Activated CD8-positive, alpha-beta memory T cell treated with anti-CD3 and anti-CD28 coated beads, Interleukin-2, amount 50 U/mL, for 4 hours (primary cell): Measurements from ENCODE around the gene TNKS1BP1.

ENCODE experiments used
- DNase-seq: peaks from one replicate; pipeline ENCODE4 v3.0.0-alpha.2; 2020

The TNKS1BP1 gene

DNA sequence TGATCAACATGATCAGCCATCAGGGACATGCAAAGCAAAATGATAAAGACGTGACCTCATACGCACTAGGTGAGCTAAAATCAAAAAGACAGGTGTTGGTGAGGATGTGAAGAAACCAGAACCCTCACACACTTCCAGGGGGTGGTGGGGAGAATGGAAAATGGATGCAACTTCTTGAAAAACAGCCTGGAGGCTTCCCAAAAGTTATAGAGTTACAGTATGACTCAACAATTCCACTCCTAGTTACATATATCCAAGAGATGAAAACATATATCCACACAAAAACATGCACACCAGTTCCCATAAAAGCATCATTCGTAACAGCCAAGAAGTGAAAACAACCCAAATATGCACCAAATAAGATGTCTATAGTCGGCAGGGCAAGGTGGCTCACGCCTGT lies 45.6 kb downstream of the TNKS1BP1 start:
- no peak for DNase-seq

DNA sequence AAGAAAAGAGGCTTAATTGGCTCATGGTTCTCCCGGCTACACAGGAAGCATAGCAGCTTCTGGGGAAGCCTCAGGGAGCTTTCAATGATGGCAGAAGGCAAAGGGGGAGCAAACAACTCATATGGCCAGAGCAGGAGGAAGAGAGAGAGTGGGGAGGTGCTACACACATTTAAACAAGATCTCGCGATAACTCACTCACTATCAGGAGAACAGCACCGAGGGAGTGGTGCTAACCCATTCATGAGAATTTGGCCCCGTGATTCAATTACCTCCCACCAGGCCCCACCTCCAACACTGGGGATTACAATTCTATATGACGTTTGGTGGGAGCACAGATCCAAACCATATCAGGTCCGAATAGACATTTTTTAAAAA lies 46.0 kb downstream of the TNKS1BP1 start:
- no peak for DNase-seq

DNA sequence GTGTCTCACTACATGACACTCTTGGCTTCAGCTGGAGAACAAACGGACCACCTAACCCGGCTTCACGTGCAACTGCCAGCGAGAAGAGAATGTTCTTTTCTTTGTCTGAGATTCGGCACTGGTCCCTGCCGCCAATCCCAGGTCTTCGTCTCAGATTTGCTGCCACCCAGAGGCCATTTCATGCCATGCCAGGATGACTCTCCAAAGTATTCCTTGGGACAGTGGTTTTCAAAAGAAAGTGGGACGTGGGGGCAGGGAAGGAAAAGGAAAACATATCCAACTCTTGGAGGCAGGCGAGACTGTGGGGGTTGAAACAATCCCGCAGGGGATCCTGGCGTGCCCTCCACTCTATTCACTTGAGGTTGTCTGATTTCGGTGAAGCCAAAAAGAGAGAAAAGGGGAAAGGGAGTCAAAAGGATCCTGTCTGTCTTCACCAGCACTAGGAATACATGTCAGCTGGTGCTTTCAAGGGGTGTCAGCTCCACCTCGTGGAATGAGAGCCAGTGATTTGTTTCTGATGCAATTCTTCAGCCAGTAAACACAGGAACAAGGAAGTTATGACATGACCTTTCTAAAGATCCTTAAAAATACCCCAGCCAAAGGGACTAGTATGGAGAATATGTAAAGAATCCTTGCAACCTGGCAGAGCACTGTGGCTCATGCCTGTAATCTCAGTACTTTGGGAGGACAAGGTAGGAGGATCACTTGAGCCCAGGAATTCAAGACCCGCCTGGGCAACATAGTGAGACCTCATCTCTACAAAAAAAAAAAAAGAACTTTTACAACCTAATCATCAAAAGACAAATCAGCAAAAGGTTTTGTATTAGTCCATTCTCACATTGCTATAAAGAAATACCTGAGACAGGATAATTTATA lies 46.7 kb downstream of the TNKS1BP1 start:
- peak; percentile 24 for DNase-seq

DNA sequence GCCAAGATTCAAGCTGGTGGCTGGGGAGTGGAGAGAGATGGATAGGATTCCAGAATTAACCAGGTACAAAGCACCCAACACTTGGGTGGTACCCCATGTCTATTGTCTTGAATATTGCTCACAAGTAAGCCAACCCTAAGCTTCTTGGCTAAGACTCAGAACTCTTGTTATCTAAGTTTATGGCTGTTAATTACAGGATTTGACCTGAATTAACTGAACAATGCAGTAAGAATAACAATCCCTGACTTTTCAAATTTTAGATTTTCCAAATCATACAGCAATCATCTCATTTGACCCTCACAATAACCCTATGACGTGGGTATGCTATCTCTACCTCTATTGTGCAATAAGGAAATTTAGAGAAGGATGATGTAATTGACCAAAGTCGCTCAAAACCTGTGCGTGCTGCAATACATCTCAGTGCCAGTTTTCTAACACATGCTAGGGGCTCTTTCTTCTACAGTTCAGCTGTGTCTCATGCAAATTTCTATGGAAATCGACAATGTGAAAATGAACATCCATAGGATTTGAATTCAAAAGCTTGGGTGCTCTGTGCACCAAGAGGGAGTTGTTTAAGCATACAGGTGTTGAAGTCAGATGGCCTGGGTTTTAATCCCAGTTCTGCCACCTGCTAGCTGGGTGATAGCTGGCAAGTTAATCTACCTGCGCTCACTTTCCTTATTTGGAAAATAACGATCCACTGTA lies 47.6 kb downstream of the TNKS1BP1 start:
- no peak for DNase-seq

DNA sequence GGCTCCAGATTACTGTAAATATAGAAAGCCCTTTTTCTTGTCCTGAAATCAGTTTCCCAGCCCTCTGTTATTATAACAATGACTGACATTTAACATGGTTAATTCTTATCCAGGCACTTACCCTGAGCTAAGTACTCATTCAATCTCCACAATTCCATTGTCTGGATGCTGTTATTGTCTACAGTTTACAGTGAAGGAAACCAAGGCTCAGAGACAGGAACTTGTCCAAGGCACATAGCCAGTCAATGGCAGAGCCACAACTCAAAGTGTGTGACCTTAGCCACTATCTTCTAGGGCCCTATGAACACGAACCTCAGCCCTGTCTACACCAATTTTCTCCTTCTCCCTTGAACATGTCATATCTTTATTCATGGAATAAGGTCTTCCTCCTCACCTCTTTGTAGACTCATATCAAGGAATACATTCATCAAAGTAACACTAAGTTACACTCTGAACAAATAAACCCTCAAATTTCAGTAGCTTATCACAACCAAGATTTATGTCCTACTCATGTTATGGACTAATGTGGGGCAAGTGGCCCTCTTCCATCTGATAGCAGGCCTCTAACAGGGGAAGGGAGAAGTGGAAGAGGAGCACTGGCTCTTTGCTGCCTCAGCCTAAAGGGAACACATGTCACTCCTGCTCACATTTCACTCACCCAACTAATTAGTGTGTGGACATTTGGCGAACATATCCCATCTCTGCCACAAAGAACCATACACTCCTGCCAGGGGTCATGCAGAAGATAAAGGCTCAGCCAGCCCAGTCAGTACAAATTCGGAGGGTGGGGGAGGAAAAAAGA lies 48.4 kb downstream of the TNKS1BP1 start:
- DNase-seq: no peak

DNA sequence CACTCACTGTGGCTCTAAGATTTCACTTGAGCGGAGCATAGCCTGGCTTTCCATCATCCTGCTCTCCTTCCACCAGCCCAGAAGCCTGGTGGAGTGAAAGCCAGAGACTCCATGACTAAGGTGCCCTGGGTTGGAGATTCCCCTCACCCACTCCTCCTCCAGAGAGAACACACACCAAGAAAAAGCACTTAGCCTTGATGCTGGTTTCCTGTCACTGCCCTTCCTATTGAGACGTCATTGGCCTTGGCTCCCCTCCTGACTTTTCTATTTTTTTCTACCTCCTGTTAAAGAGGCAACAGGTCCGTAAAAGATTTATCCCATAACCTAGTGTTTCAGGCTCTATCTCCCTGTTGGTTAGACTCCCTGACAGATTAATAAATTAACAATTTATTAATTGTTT lies 49.2 kb downstream of the TNKS1BP1 start:
- no peak for DNase-seq

DNA sequence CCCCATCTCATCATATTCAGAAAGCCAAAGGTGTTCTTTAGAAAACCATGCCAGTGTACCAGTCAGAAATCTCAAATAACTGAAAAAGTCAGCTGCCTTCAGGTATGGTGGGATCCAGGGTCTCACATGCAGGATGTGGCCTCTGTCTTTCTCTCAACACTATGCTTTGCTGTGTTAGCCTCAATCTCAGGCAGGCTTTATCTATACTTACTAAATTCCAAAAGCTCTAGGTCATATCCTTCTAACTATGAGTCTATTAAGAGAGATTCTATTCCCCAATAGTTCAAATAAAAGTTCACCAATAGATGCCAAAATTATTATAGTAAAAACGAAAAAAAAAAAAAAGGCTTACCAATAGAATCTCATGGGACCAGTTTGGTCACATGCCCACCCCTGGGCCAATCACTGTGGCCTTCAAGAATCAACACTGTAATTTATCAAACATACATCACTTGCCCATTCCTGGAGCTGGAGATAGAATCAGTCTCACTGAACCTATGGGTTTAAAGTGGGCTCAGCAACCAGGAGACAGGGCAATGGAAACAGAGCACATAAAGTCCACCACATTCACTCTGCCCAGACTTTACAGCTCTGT lies 49.8 kb downstream of the TNKS1BP1 start:
- DNase-seq: no peak

DNA sequence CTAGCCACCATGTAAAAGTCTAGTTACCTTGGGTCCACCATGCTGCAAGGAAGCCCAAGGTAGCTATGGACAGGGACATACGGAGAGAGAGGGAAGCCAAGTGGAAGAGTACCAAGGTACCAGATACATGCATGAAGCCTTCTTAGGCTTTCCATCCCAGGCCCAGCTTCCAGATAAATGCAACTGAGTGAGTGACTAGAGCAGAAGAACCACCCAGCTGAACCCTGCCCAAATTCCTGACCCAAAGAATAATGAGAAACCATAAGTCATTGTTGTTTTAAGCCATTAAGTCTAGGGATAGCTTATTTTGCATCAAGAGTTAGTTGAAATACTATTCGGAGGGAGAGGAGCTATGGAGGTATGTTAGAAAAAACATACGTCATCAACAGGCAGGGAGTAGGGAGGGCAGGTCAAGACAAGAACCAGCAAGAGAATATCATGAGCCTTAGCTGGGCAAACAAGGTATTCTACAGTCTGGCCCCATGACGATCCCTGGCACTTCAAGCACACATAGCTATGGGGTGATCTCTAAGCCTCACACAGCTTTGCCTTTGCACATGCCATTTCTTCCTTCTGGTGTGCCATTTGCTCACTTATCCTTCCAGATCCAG lies 51.2 kb downstream of the TNKS1BP1 start:
- no peak for DNase-seq

DNA sequence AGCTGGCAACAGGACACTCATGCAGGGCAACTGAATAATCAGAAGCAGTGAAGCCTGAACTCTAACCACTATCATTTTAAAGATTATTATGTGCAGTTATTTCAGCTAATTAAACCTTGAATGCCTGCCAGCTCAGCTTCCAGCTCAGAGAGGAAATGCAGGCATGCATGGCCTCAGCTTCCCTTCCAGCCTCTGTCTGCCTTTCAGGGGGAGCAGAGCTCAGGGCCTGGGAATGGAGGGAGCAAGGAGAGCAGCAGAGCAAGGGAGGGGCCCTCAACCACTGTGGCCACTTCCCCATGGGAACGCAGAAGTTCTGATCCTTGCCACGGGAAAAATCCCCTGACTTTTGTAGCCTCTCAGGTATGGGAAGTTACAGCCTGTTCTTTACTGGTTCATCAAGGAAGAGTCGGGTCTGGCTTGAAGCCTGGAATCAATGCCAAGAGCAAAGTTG lies 55.2 kb downstream of the TNKS1BP1 start:
- DNase-seq: no peak

DNA sequence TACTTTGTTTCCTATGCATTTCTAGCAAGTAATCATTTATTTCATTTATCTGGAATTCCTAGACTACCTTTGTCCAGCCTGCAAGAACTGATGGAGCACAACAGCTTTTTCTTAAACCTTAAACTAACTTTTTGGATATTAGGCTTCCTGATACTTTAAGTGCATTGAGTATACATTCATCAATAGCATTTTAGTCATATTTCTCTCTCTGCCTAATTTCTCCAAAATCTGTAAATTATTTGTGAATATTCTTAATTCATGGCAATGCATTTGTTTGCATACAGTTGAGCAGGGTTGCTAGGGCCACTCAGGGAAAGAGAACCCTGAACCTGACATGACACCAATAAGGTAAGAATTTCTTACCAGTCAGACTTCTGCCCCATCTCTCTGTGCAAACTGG lies 58.6 kb downstream of the TNKS1BP1 start:
- DNase-seq: no peak

DNA sequence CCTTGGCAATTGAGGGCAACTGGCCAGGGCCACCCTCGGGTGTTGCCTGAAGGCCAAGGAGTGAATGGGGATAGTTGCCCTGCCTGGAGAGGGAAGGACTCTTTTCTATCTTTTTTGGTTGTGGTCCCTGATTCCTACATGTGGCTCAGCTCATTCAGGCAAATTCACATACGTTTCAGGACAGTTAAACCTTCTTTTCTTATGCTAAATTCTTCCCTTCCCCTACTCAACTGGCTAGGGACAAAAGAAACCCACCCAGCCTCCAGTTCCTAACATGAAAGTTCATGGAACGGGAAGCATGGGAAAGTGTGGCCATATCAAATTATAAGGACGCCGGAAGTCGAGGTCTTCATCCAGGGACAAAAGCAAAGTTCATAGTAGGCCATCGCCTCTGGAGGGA lies 61.4 kb downstream of the TNKS1BP1 start:
- no peak for DNase-seq

DNA sequence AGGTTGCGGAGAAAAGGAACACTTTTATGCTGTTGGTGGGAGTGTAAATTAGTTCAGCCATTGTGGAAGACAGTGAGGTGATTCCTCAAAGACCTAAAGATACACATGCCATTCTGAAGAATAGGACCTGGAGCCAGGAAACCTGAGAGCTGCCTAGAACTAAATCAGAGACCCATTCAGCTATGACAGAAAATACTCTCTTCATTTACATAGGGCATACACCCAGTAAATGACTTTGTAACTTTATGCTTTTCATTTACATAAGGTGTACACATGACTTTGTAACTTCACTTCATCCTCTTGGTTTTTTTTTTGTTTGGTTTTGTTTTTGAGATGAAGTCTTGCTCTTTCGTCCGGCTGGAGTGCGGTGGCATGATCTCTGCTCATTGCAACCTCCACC lies 62.6 kb downstream of the TNKS1BP1 start:
- no peak for DNase-seq

DNA sequence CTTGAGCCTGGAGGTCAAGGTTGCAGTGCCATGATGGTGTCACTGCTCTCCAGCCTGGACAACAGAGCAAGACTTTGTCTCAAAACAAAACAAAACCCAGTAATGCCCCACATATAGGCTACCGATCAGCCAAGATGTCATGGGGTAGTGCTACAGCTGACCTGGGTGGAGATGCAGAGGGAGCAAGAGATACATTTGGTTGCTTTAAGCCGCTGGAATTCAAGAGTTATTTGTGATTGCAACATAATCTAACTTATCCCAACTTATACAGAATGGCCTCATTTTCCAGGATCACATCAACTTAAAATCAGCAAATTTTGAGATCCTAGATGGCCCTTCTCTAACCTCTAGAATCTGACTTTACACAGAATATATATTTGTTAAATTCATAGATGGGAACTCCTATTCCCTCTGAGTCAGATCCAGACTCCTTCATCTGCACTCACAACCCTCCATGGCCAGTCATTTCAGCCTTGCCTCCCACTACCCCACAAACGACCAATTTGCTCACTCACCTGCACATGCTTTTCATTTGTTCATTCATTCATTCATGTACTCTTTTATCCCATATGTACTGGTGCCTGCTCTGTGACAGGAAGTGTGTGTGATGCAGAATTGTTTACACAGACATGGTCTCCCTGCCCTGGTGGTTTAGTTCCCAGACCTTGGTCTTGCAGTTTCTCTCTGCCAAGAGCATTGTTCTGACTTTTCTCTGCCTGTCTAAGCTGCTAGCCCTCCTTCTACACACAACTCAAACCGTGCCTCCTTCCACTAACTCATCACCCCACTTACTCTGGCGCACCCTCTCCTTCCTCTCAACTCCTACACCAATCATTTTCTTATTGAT lies 63.6 kb downstream of the TNKS1BP1 start:
- DNase-seq: no peak

DNA sequence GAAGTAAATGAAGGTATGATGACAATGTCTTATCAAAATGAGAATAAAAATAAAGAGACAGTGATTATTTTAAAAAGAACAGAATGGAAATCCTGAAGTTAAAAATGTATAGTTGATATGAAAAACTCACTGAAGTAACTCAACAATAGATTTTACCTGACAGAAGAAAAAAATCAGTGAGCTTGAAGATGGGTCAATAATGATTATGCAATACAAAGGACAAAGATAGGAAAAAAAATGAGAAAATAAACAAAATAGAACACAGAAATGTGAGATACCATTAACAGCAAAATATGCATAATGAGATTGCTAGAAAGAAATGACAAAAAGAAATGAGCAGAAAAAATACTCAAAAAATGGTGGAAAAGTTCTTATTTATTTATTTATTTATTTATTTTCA lies 68.6 kb downstream of the TNKS1BP1 start:
- DNase-seq: no peak

DNA sequence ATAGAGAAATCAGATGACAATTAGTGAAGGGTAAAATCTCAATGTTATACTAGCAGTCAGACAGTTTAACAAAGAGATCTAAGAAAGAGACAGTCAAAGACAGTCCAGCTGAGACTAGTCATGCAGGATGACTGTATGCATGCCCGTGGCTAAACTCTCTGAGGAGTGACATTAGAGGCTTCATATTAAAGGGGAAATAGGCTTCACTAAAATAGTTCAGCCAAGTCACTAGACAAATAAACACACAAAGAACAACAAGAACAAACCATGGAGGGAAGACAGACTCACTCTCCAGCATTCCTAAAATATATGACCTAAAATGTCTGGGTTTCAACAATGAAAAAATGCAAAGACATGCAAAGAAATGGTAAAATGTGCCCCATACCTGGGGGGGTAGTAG lies 69.1 kb downstream of the TNKS1BP1 start:
- no peak for DNase-seq

DNA sequence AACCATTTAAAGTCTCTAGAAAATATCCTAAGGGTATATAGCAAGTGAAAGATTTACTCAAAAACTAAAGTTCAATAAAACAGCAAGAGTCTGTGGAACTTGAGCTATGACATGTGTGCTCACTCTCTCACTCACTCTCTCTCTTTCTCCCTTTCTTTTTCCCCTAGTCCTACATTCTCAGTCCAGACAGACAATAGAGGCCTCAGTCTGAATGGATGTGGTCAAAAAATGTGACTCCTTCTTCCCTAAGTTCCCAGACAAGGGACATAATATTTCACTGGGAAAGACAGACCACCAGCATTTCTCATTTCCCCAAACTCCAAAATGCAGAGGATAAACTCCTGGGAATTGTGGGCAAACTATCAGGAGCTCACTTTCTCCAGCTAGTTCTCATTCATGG lies 70.1 kb downstream of the TNKS1BP1 start:
- DNase-seq: no peak

DNA sequence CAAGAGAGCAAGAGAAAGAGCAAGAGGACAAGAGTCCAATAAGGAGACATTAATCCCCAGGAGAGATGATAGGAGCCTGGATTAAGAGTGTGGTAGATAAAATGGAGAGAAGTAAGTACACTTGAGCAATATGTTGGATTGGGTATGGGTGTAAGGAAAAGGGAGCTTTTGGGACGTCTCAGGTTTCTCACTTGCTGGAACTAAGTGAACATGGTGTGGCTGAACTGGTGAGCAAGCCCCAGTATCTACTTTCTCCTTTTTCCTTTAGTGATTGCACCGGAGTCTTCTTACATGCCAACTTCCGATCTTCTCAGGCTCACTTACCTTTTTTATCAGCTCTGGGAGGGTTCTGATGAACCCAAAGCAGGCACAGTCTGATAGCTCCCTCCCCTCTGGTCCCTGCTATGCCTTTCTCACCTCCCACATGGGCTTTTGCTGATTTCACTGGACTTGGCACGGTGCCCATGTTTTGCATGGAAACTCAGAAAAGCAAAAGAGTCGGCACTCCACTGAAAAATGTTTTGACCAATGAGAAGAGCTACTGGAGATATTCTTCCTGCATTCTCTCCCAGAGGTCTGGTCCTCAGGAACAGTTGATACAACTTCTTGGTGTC lies 73.2 kb downstream of the TNKS1BP1 start:
- DNase-seq: no peak

DNA sequence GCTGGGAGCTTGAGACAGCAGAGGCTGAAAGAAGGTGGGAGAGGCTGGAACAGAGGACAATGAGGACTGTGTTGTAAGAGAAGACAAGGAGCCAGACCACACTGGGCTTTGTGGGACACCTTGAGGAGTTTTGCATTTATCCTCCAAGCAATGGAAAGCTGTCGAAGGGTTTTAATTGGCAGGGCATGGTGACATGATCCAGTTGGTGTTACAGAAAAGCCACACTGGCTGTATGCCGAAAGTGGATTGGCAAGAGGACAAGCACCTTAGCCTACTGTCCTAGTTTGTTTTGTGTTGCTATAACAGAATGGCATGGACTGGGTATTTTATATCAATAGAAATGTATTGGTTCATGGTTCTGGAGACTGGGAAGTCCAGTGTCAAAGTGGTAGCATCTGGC lies 73.7 kb downstream of the TNKS1BP1 start:
- no peak for DNase-seq
